Heart left ventricle (tissue), 16 donors: ENCODE results near the gene RGMA. TPM values are rescaled to one million over a fixed set of nuclear protein-coding genes. Genes with fewer than 3 reads are reported as not detected.
"Not testable (repeated sequence)": the region's sequence is repeated elsewhere in the genome, so short reads cannot be mapped to it uniquely, and the experiment has no call there.

ENCODE experiments used
- ATAC-seq, 4 donors: fragments of 200-7000 bp; cut with Tn5 transposase; one replicate each; pipeline ENCODE4 v1.9.1; 2020 to 2022; ENCODE audit warnings: moderate library complexity in 4 of 4, mild to moderate bottlenecking in 3 of 4, moderate number of reproducible peaks in 1 of 4
- DNase-seq, 5 donors: peaks; one replicate each; pipeline ENCODE4 v3.0.0-alpha.2; 2020
- H3K27ac ChIP-seq, 12 donors: fragments of 200-600 bp; sonication (generic) in 4 of 12; one replicate each; pipeline versions ENCODE4 v1.5.0 to v1.8.0; 2016 to 2022; ENCODE audit warnings: mild to moderate bottlenecking in 2 of 12
- H3K27me3 ChIP-seq, 9 donors: fragments of 200-600 bp; sonication (generic) in 2 of 9; one replicate each; pipeline versions ENCODE4 v1.5.1 to v1.8.0; 2016 to 2022; ENCODE audit warnings: mild to moderate bottlenecking in 3 of 9
- H3K36me3 ChIP-seq, 9 donors: fragments of 200-600 bp; sonication (generic) in 2 of 9; one replicate each; pipeline versions ENCODE4 v1.5.0 to v1.8.0; 2018 to 2022; ENCODE audit warnings: mild to moderate bottlenecking in 2 of 9
- H3K4me1 ChIP-seq, 12 donors: fragments of 200-600 bp; sonication (generic) in 4 of 12; one replicate each; pipeline versions ENCODE4 v1.5.0 to v1.8.0; 2016 to 2022; ENCODE audit warnings: mild to moderate bottlenecking in 3 of 12
- H3K4me3 ChIP-seq, 12 donors: fragments of 200-600 bp; sonication (generic) in 4 of 12; one replicate each; pipeline versions ENCODE4 v1.5.0 to v1.8.0; 2017 to 2022; ENCODE audit warnings: mild to moderate bottlenecking in 9 of 12, moderate library complexity in 4 of 12
- H3K9me3 ChIP-seq, 12 donors: fragments of 200-600 bp; sonication (generic) in 4 of 12; one replicate each; pipeline versions ENCODE4 v1.5.0 to v1.8.0; 2016 to 2022; ENCODE audit warnings: mild to moderate bottlenecking in 1 of 12
- CTCF ChIP-seq, 12 donors: fragments of 200-600 bp; sonication (generic) in 4 of 12; IDR thresholded peaks; one replicate each; pipeline versions ENCODE4 v1.5.0 to v1.8.0; 2018 to 2022; ENCODE audit warnings: antibody characterized with exemption in 12 of 12, mild to moderate bottlenecking in 5 of 12
- POLR2A ChIP-seq, 2 donors: fragments of 450-650 bp; IDR thresholded peaks; one replicate each; pipeline ENCODE4 v1.6.1; 2017; ENCODE audit warnings: antibody characterized with exemption in 2 of 2, mild to moderate bottlenecking in 2 of 2, moderate library complexity in 2 of 2
- WGBS, 4 donors: extraction: QIAGEN DNeasy Blood & Tissue Kit in 2 of 4; methylation state at CpG; one replicate each; pipeline versions ENCODE4 v1.1.5 to v1.1.7; 2013 to 2018; 5-methylcytosine and 5-hydroxymethylcytosine counted together
- intact Hi-C, 10 donors: fragments of 100-400 bp; cut with DNase I; formaldehyde crosslinking; loops; one replicate each; pipeline versions ENCODE4 v1.11.1 to v1.14.2; 2022
- polyA plus RNA-seq, 2 donors: library from polyadenylated mRNA; stranded (reverse); fragments of 200-250 nt; gene quantifications; one replicate each; pipeline ENCODE4 v1.2.3, GENCODE V29; 2013
- total RNA-seq, 9 donors: library from RNA; depleted of rRNA in 2 of 9; stranded (reverse); fragments of >200 nt in 2 of 9; fragmentation: NEBNext Ultra II Directional in 3 of 9; extraction: Animal tissue kit (Norgen Biotek cat#: 25700) in 3 of 9; gene quantifications; one replicate each; pipeline versions ENCODE4 v1.1.0 to v1.2.4, GENCODE V29; 2016 to 2023
- donor health status: ischemic (EF 13 %, LVEDD 7.1; RV severe dilation, severe dysfunction).
- donor health status: healthy with polysubstance abuse.
- donor health status: DM: no; HTN: yes; CAD: no.
- donor health status: DM: no; HTN: no; CAD: no.
- donor health status: ischemic (EF 25% LVEDD 6.9; RV normal size, moderate dysfunction).
- donor health status: ischemic (EF 25% LVEDD 5.7; RV mildly dilated, moderate dysfunction).
- donor health status: healthy.
- donor health status: DM: yes; HTN: yes; CAD: no.
- donor health status: ischemic (EF 35%, LVEDD 5.7; RV mildly dilated, moderate dysfunction).
- donor health status: nonischemic (EF 11% LVEDD 7.7; RV severe dilation, severe dysfunction).
- donor health status: DM: yes; HTN: yes; CAD: no.
- donor health status: PGD.
- donor health status: ischemic (EF 29% LVEDD 5.4; RV normal size, mild dysfunction).
- donor health status: nonischemic (EF 23%, LVEDD 6.1; RV moderate dilation, normal function).

The RGMA gene
- total and polyA plus RNA-seq, 11 donors, result 4.7 to 20.8 (median 14.8) TPM

DNA sequence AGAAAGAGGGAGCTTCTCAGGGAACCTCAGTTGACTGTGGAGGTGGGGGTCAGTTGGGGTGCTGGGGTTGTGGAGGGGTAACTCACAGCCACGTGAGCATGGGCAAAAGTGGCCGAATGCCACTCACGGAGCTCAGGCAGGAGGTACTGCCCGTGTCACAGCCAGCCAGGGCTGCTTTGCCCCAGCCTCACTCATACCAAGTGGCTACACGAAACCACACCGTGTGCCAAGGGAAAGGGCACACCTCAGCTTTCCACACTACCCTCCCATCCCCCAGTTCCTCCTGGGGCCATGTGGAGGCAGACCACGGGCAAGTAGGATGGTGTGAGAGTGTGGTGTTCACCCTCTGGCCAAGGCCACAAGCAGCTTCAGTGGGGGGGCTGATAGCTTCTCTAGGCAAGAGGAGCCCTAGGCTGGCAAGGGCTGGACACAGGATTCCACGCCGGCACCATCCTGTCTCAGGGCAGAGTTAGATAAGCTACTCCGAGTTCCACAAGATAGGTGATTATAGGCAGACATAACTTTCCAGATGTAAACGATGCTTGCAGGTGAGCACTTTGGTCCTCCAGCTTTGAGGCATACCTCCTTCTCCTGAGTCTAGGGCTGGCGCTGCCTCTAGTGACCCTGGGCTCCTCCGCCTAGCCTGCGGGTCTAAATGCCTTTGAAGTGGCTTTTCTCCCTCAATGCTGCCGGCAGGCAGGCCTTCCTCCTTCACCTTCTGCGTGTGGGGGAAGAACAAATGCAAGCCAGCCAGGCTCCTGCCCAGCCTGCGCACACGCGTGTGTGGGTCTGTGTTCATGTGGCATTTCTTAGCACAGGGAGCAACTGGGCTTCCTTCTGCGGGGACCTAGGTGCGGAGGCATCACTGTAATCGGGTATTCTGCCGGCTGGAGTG lies 25.0 kb downstream of the RGMA start:
- Histone ChIP-seq H3K9me3 (no peaks in the 10 kb centered on the region), H3K36me3 (peaks cover 0 to 5% (median 0%) of the 10 kb centered on the region in 9 donors), H3K27me3 (no peaks in the 10 kb centered on the region), H3K27ac (peak overlapping the region in 1 of 12 donors; percentile 91), H3K4me3 (no peak overlapping the region), H3K4me1 (peaks cover 0 to 63% (median 16%) of the 10 kb centered on the region in 12 donors)
- 74 to 81% (median 78%) methylated on average over 20 to 23 of the region's 23 CpGs for WGBS, 4 donors
- intact Hi-C loops, result no loop called here
- DNase-seq (peak in 1 of 5 donors; percentile 40), ATAC-seq (no peak)
- TF ChIP-seq CTCF (IDR thresholded peaks at IDR 0.05) (no peak), POLR2A (IDR thresholded peaks at IDR 0.05) (no peak)

GRCh38 chr15:93063262-93063671 lies 25.7 kb downstream of the RGMA start:
- no peak for ATAC-seq
- 46 to 56% (median 49%) methylated on average over 4 to 8 of the region's 8 CpGs for WGBS, 4 donors
- intact Hi-C loops, result no loop called here

GRCh38 chr15:93062628-93063261 lies 26.3 kb downstream of the RGMA start:
- H3K36me3 ChIP-seq, H3K27me3 ChIP-seq, intact Hi-C loops, DNase-seq, H3K9me3 ChIP-seq: not testable (repeated sequence)
- H3K4me1 ChIP-seq, result peaks cover 0 to 60% (median 18%) of the 10 kb centered on the region in 12 donors
- peak in 3 of 4 donors; percentile 53 to 63 (median 56) for ATAC-seq
- peak overlapping the region in 3 of 12 donors; percentile 2 to 91 (median 41) for H3K27ac ChIP-seq
- peak overlapping the region in 1 of 12 donors; percentile 27 for H3K4me3 ChIP-seq
- 37 to 50% (median 41%) methylated on average over 8 to 11 of the region's 13 CpGs for WGBS, 4 donors

More at GRCh38 chr15:93063262-93063671, 25.7 kb downstream of the RGMA start:
- Histone ChIP-seq H3K27me3 (no peaks in the 10 kb centered on the region), H3K36me3 (peaks cover 0 to 5% (median 0%) of the 10 kb centered on the region in 9 donors), H3K4me3 (no peak overlapping the region), H3K4me1 (peaks cover 0 to 60% (median 17%) of the 10 kb centered on the region in 12 donors), H3K27ac (peak overlapping the region in 1 of 12 donors; percentile 91), H3K9me3 (no peaks in the 10 kb centered on the region)
- TF ChIP-seq CTCF (IDR thresholded peaks at IDR 0.05) (no peak), POLR2A (IDR thresholded peaks at IDR 0.05) (no peak)
- DNase-seq, result no peak

GRCh38 chr15:93060336-93061248 lies 28.4 kb downstream of the RGMA start:
- Histone ChIP-seq H3K4me1 (peaks cover 0 to 66% (median 17%) of the 10 kb centered on the region in 12 donors), H3K9me3 (no peaks in the 10 kb centered on the region), H3K4me3 (no peak overlapping the region), H3K36me3 (peaks cover 0 to 5% (median 0%) of the 10 kb centered on the region in 9 donors), H3K27me3 (no peaks in the 10 kb centered on the region), H3K27ac (peak overlapping the region in 1 of 12 donors; percentile 58)
- intact Hi-C loops, result no loop called here
- 72 to 87% (median 81%) methylated on average over 18 to 19 of the region's 19 CpGs for WGBS, 4 donors
- no peak for ATAC-seq
- TF ChIP-seq CTCF (IDR thresholded peaks at IDR 0.05) (no peak), POLR2A (IDR thresholded peaks at IDR 0.05) (no peak)
- DNase-seq, result no peak
